Skeletal muscle satellite cell (primary cell): Measurements from ENCODE around the gene CEACAM6.

Experiments
- H3K27me3 ChIP-seq: 2 replicates; pipeline ENCODE4 v1.7.0; 2013; ENCODE audit warnings: low read length; ENCODE audit not compliant: control insufficient read depth, insufficient read depth
- H3K36me3 ChIP-seq: 2 replicates; pipeline ENCODE4 v1.7.0; 2013; ENCODE audit warnings: mild to moderate bottlenecking, control low read depth, low read length; ENCODE audit not compliant: insufficient read depth
- H3K4me1 ChIP-seq: 2 replicates; pipeline ENCODE4 v1.7.0; 2013; ENCODE audit warnings: low read length; ENCODE audit not compliant: control insufficient read depth, insufficient read depth
- H3K4me2 ChIP-seq: 2 replicates; pipeline ENCODE4 v1.7.0; 2013; ENCODE audit warnings: mild to moderate bottlenecking, low read length
- H3K4me3 ChIP-seq: 2 replicates; pipeline ENCODE4 v1.7.0; 2013; ENCODE audit warnings: low read length
- H3K9ac ChIP-seq: 2 replicates; pipeline ENCODE4 v1.7.0; 2013; ENCODE audit warnings: mild to moderate bottlenecking, low read depth, low read length, moderate library complexity
- H3K9me3 ChIP-seq: replicated peaks from 2 replicates; pipeline ENCODE4 v1.7.0; 2013; ENCODE audit warnings: mild to moderate bottlenecking, control low read depth, low read length

The CEACAM6 gene

GRCh38 chr19:41801031-41801430 is 45.7 kb downstream of the CEACAM6 start:
- peaks cover 13% of the 10 kb centered on the region for H3K27me3 ChIP-seq
- H3K9me3 ChIP-seq: no peaks in the 10 kb centered on the region
- H3K36me3 ChIP-seq: no peaks in the 10 kb centered on the region
- no peak overlapping the region for H3K4me2 ChIP-seq
- H3K4me1 ChIP-seq: no peaks in the 10 kb centered on the region
- H3K9ac ChIP-seq: no peak overlapping the region
- no peak overlapping the region for H3K4me3 ChIP-seq

- peaks cover 5% of the 10 kb centered on the region for H3K27me3 ChIP-seq
- no peaks in the 10 kb centered on the region for H3K9me3 ChIP-seq
- H3K4me2 ChIP-seq: no peak overlapping the region
- no peaks in the 10 kb centered on the region for H3K36me3 ChIP-seq
- H3K4me1 ChIP-seq: no peaks in the 10 kb centered on the region
- no peak overlapping the region for H3K4me3 ChIP-seq
- no peak overlapping the region for H3K9ac ChIP-seq
Measured at GRCh38 chr19:41801792-41802211, 46.5 kb downstream of the CEACAM6 start.

GRCh38 chr19:41802770-41803169 is 47.4 kb downstream of the CEACAM6 start:
- Histone ChIP-seq H3K4me1 (no peaks in the 10 kb centered on the region), H3K9ac (no peak overlapping the region)

GRCh38 chr19:41804336-41804735 is 49.0 kb downstream of the CEACAM6 start:
- H3K9ac ChIP-seq: no peak overlapping the region
- H3K4me3 ChIP-seq: no peak overlapping the region
- no peaks in the 10 kb centered on the region for H3K9me3 ChIP-seq
- H3K4me2 ChIP-seq: no peak overlapping the region
- H3K27me3 ChIP-seq: peaks cover 3% of the 10 kb centered on the region
- H3K36me3 ChIP-seq: no peaks in the 10 kb centered on the region
- H3K4me1 ChIP-seq: no peaks in the 10 kb centered on the region

More at GRCh38 chr19:41802770-41803169, 47.4 kb downstream of the CEACAM6 start:
- Histone ChIP-seq H3K9me3 (no peaks in the 10 kb centered on the region), H3K27me3 (peaks cover 3% of the 10 kb centered on the region), H3K36me3 (no peaks in the 10 kb centered on the region), H3K4me3 (no peak overlapping the region), H3K4me2 (no peak overlapping the region)

- Histone ChIP-seq H3K27me3 (peaks cover 3% of the 10 kb centered on the region), H3K36me3 (no peaks in the 10 kb centered on the region), H3K9me3 (no peaks in the 10 kb centered on the region), H3K4me3 (no peak overlapping the region), H3K4me1 (no peaks in the 10 kb centered on the region), H3K4me2 (no peak overlapping the region), H3K9ac (no peak overlapping the region)
Measured at GRCh38 chr19:41807176-41807575, 51.8 kb downstream of the CEACAM6 start.

- Histone ChIP-seq H3K4me2 (no peak overlapping the region), H3K4me1 (no peaks in the 10 kb centered on the region), H3K9me3 (no peaks in the 10 kb centered on the region), H3K36me3 (no peaks in the 10 kb centered on the region), H3K4me3 (no peak overlapping the region), H3K9ac (no peak overlapping the region), H3K27me3 (peaks cover 3% of the 10 kb centered on the region)
Measured at GRCh38 chr19:41808663-41809566, 53.6 kb downstream of the CEACAM6 start.

GRCh38 chr19:41810301-41810700 is 55.0 kb downstream of the CEACAM6 start:
- Histone ChIP-seq H3K9ac (no peak overlapping the region), H3K4me1 (no peaks in the 10 kb centered on the region), H3K36me3 (no peaks in the 10 kb centered on the region), H3K4me3 (no peak overlapping the region), H3K27me3 (peaks cover 3% of the 10 kb centered on the region), H3K4me2 (no peak overlapping the region), H3K9me3 (no peaks in the 10 kb centered on the region)

- H3K27me3 ChIP-seq: no peaks in the 10 kb centered on the region
- no peaks in the 10 kb centered on the region for H3K36me3 ChIP-seq
- H3K4me1 ChIP-seq: no peaks in the 10 kb centered on the region
- no peaks in the 10 kb centered on the region for H3K9me3 ChIP-seq
- H3K4me2 ChIP-seq: no peak overlapping the region
- no peak overlapping the region for H3K4me3 ChIP-seq
- H3K9ac ChIP-seq: no peak overlapping the region
Measured at GRCh38 chr19:41811036-41811435, 55.7 kb downstream of the CEACAM6 start.

- Histone ChIP-seq H3K4me1 (no peaks in the 10 kb centered on the region), H3K4me2 (no peak overlapping the region), H3K9ac (no peak overlapping the region), H3K4me3 (no peak overlapping the region), H3K27me3 (no peaks in the 10 kb centered on the region), H3K36me3 (no peaks in the 10 kb centered on the region), H3K9me3 (no peaks in the 10 kb centered on the region)
Measured at GRCh38 chr19:41811981-41812380, 56.7 kb downstream of the CEACAM6 start.

GRCh38 chr19:41813911-41814310 is 58.6 kb downstream of the CEACAM6 start:
- Histone ChIP-seq H3K27me3 (no peaks in the 10 kb centered on the region), H3K9me3 (no peaks in the 10 kb centered on the region), H3K36me3 (no peaks in the 10 kb centered on the region), H3K4me2 (no peak overlapping the region), H3K4me3 (no peak overlapping the region), H3K9ac (no peak overlapping the region), H3K4me1 (no peaks in the 10 kb centered on the region)

- Histone ChIP-seq H3K4me3 (no peak overlapping the region), H3K36me3 (no peaks in the 10 kb centered on the region), H3K27me3 (no peaks in the 10 kb centered on the region), H3K4me1 (no peaks in the 10 kb centered on the region), H3K9me3 (no peaks in the 10 kb centered on the region), H3K9ac (no peak overlapping the region), H3K4me2 (no peak overlapping the region)
Measured at GRCh38 chr19:41815301-41815700, 60.0 kb downstream of the CEACAM6 start.

- H3K27me3 ChIP-seq: no peaks in the 10 kb centered on the region
Measured at GRCh38 chr19:41816761-41817160, 61.4 kb downstream of the CEACAM6 start.

More at GRCh38 chr19:41816761-41817160, 61.4 kb downstream of the CEACAM6 start:
- Histone ChIP-seq H3K4me2 (no peak overlapping the region), H3K4me1 (no peaks in the 10 kb centered on the region), H3K36me3 (no peaks in the 10 kb centered on the region), H3K9me3 (no peaks in the 10 kb centered on the region), H3K9ac (no peak overlapping the region), H3K4me3 (no peak overlapping the region)
